PFSK-1 (cell line): ENCODE measurements around the gene WDR91.

Experiments
- POLR2AphosphoS5 ChIP-seq: IDR thresholded peaks from 2 replicates; pipeline ENCODE4 v1.6.1; 2012; ENCODE audit warnings: low read depth, mild to moderate bottlenecking, control low read depth, low read length, moderate library complexity
- REST ChIP-seq, 2 experiments: IDR thresholded peaks; 2 replicates each; pipeline versions ENCODE4 v1.6.1 to v1.8.0; 2011 to 2012; ENCODE audit warnings: low read depth in 2 of 2, low read length in 2 of 2, control low read depth in 1 of 2, inconsistent platforms in 1 of 2, mild to moderate bottlenecking in 1 of 2, moderate library complexity in 1 of 2; ENCODE audit not compliant: insufficient read depth in 1 of 2

- TF ChIP-seq REST (IDR thresholded peaks at IDR 0.05; ENCODE audit: insufficient read depth in 1 of 2, low read depth in 2 of 2, low read length in 2 of 2) = no peak
- no peak for TF ChIP-seq POLR2AphosphoS5
Observed at GRCh38 chr7:135188298-135188984, 22.9 kb downstream of the WDR91 start.
